SK-N-SH (cell line): Measurements from ENCODE around the gene MEF2C.

Experiments
- CTCF ChIP-seq: fragments of 200-600 bp; sonication (generic); IDR thresholded peaks from 2 replicates; pipeline ENCODE4 v1.6.1; 2017; ENCODE audit warnings: antibody characterized with exemption, mild to moderate bottlenecking, moderate library complexity
- EP300 ChIP-seq, 2 experiments: IDR thresholded peaks; 2 replicates each; pipeline versions ENCODE4 v1.4.0 to v1.6.1; 2012; ENCODE audit warnings: borderline replicate concordance in 1 of 2, low read depth in 1 of 2, low read length in 1 of 2
- MAX ChIP-seq: IDR thresholded peaks from 2 replicates; pipeline ENCODE4 v1.4.0; 2012; ENCODE audit warnings: low read depth
- NFIC ChIP-seq: IDR thresholded peaks from 2 replicates; pipeline ENCODE4 v1.4.0; 2012; ENCODE audit warnings: borderline replicate concordance
- RAD21 ChIP-seq: IDR thresholded peaks from 2 replicates; pipeline ENCODE4 v1.6.1; 2012; ENCODE audit warnings: mild to moderate bottlenecking, low read length

- TF ChIP-seq CTCF (no peak), NFIC (no peak), EP300 (IDR thresholded peaks at IDR 0.05; ENCODE audit: borderline replicate concordance in 1 of 2, low read depth in 1 of 2, low read length in 1 of 2) (no peak), RAD21 (no peak), MAX (no peak)
These were observed 79.7 kb downstream of the MEF2C start for GRCh38 chr5:88803309-88803708.
